Measurements from ENCODE around the gene RFC5.
A peak's percentile ranks its signal among the peaks of the same experiment; 100 is the strongest.

Gene RFC5

DNA sequence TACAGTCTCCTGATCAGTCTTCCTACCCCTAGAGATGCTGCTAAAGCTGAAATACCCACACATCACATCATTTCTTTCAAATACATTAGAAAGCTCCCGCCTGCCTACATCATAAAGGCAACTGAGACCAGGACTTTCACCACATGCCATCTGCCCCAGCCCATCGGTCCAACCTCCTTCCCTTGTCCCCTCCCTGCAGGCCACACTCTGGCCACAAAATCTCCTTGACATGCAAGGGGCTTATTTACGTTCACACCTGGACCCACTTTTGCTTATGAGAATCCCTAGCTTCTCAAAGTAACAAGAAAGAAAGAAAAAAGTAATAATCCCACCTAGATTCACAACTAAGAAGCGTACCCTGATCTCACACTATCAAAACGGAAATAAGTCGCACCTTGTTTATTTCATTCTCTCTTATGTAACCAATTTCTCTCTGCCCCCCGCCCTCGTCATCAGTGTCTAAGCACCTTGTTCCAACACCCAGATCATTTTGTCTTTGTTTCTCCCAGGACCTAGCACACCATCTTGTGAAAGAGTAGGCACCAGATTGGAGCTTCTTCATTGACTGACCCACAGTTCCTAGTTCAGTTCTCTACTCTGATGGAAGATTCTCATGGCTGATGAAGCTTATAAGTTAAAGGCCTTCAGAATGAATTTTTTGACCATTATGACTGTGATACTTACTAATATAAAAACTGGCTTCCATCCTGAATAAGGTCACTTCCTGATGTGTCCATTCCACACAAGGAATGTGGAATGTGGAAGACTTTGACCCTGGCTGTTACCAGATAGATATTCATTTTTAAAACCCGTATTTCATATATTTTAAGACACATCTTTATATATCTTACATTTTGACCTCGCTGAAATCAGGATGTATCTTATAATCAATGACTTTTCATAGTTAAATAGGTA lies 36.8 kb downstream of the RFC5 start:
- peaks cover 10 to 22% of the 10 kb centered on the region in 2 donors for H3K36me3 ChIP-seq (ENCODE audit: control insufficient read depth in 1 of 2, insufficient read depth in 2 of 2, low read length in 2 of 2)
- H3K4me3 ChIP-seq (ENCODE audit: low read depth in 1 of 2, low read length in 2 of 2): peak overlapping the region in 1 of 2 donors; percentile 4
- peak overlapping the region; percentile 77 for H3K27ac ChIP-seq (ENCODE audit: low read length)
- peaks cover 24 to 26% of the 10 kb centered on the region in 2 donors for H3K4me1 ChIP-seq (ENCODE audit: control insufficient read depth in 1 of 2, insufficient read depth in 2 of 2, low read length in 2 of 2)
- no peaks in the 10 kb centered on the region for H3K9me3 ChIP-seq (ENCODE audit: control insufficient read depth in 1 of 2, low read length in 2 of 2)
- no peaks in the 10 kb centered on the region for H3K27me3 ChIP-seq (ENCODE audit: low read depth, low read length)

DNA sequence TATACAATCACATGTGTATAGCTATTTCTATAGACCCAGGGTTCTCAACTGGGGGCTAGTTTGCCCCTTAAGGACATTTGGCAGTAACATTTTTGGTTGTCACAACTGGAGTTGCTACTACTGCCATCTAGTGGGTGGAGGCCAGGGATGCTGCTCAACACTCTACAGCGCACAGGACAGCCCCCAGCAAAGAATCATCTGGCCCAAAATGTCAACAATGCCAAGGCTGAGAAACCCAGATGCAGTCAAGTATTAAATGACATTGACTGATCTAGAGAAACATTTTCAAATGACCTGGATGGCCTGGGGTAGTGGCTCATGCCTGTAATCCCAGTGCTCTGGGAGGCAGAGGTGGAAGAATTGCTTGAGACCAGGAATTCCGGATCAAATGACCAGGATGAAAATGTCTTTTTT lies 38.6 kb downstream of the RFC5 start:
- Histone ChIP-seq H3K36me3 (ENCODE audit: control insufficient read depth in 1 of 2, insufficient read depth in 2 of 2, low read length in 2 of 2) (peaks cover 4 to 13% of the 10 kb centered on the region in 2 donors), H3K9me3 (ENCODE audit: control insufficient read depth in 1 of 2, low read length in 2 of 2) (no peaks in the 10 kb centered on the region), H3K27ac (ENCODE audit: low read length) (no peak overlapping the region), H3K4me3 (ENCODE audit: low read depth in 1 of 2, low read length in 2 of 2) (no peak overlapping the region), H3K27me3 (ENCODE audit: low read depth, low read length) (no peaks in the 10 kb centered on the region), H3K4me1 (ENCODE audit: control insufficient read depth in 1 of 2, insufficient read depth in 2 of 2, low read length in 2 of 2) (peaks cover 28 to 29% of the 10 kb centered on the region in 2 donors)

DNA sequence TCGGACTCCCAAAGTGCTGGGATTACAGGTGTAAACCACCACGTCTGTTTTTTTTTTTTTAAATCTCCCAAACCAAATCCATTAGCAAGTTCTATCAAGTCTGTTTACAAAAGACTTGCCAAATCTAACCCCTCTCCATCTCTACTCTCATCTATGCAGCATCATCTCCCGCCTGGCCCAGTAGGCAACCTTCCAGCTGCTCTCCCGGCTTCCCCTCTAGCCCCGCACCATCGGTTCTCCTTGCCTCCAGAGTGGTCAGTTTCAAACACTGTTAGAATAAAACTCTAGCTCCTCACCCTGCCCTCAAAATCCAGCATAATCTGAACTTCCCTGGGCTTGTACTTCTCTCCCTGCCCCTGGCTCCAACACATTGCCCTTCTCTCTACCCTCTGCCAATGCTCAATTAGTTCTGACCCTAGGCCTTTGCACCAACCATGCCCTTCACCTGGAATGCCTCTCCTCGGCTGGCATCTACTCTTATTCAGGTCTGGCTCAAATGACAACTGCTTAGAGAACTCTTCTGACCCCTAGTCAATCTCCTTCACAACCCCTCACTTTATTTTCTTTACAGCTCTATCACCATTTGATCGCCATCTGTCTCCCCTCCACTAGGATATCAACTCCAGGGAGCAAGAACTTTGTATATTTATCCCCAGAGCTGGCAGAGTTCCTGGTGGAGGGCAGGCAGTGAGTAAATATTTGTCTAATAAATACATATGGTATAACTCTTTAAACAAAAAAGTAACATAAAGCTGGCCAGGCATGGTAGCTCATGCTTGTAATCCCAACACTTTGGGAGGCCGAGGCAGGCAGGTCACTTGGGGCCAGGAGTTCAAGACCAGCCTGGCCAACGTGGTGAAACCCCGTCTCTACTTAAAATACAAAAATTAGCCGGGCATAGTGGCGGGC lies 39.6 kb downstream of the RFC5 start:
- Histone ChIP-seq H3K27ac (ENCODE audit: low read length) (no peak overlapping the region), H3K4me1 (ENCODE audit: control insufficient read depth in 1 of 2, insufficient read depth in 2 of 2, low read length in 2 of 2) (peaks cover 28 to 29% of the 10 kb centered on the region in 2 donors), H3K4me3 (ENCODE audit: low read depth in 1 of 2, low read length in 2 of 2) (no peak overlapping the region), H3K27me3 (ENCODE audit: low read depth, low read length) (no peaks in the 10 kb centered on the region), H3K9me3 (ENCODE audit: control insufficient read depth in 1 of 2, low read length in 2 of 2) (no peaks in the 10 kb centered on the region), H3K36me3 (ENCODE audit: control insufficient read depth in 1 of 2, insufficient read depth in 2 of 2, low read length in 2 of 2) (peaks cover 3 to 4% of the 10 kb centered on the region in 2 donors)

DNA sequence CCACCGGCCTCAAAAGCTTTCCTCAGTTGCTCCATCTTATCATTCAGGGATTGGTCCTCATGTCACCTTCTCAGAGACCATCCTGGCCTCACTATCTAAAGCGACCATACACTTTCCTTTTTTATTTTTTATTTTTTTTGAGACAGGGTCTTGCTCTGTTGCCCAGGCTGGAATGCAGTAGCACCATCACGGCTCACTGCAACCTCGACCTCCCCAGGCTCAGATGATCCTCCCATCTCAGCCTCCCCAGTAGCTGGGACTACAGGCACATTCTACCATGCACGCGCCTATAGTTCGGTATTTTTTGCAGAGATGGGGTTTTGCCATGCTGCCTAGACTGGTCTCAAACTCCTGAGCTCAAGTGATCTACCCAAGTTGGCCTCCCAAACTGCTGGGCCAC lies 41.7 kb downstream of the RFC5 start:
- peaks cover 14 to 17% of the 10 kb centered on the region in 2 donors for H3K4me1 ChIP-seq (ENCODE audit: control insufficient read depth in 1 of 2, insufficient read depth in 2 of 2, low read length in 2 of 2)
- no peak overlapping the region for H3K4me3 ChIP-seq (ENCODE audit: low read depth in 1 of 2, low read length in 2 of 2)
- H3K9me3 ChIP-seq (ENCODE audit: control insufficient read depth in 1 of 2, low read length in 2 of 2): no peaks in the 10 kb centered on the region
- no peak overlapping the region for H3K27ac ChIP-seq (ENCODE audit: low read length)
- H3K36me3 ChIP-seq (ENCODE audit: control insufficient read depth in 1 of 2, insufficient read depth in 2 of 2, low read length in 2 of 2): no peaks in the 10 kb centered on the region
- H3K27me3 ChIP-seq (ENCODE audit: low read depth, low read length): no peaks in the 10 kb centered on the region

DNA sequence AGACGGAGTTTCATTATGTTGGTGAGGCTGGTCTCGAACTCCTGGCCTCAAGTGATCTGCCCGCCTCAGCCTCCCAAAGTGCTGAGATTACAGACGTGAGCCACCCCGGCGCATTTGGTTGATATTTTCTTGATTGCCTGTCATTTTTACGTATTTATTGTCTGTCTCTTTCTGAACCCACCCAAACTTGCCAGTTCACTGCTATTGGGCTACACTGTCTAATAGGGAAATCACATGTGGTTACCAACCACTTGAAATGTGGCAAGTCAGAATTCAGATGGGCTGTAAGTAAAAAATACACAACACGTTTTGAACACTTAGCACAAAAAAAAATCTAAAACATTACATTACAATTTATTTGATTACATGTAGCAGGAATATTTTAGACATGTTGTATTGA lies 42.4 kb downstream of the RFC5 start:
- H3K27ac ChIP-seq (ENCODE audit: low read length): peak overlapping the region; percentile 90

DNA sequence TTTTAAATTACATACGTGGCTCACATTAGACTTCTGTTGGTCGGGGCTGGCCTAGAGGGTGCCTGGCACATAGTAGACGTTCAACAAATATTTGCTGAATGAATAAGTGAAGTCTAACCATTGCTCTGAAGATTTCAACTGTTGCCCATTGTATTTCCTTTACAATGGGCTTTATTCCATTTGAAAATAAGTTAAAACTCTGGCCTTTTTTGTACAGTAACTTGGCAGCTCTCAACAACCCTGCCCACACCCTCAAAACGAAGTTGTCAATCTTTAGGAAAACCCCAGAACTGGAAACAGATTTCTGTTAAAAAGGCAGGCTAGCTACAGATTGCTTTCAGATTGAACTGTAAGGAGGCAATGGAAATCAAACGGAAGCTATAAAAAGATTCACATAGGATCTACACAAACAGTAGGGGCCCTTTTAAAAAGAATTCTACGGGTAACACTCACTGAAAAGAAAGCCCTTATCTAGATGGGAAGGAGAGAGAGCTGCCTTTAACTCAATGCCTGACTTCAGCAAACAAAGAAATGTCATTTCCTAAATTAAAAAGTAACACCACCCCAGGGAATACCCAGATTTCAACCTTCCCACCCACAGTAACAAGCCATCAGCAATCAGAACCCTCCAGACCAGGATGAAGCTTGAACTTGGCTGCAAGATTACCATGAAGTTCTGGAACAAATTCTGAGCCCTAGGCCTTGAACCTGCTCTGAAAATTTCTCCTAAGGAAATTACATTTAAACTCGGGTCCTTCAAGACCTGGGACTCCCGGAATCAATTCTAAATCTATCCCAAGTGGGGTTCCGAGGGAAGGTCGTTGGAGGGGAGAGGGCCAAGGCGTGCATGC lies 43.1 kb downstream of the RFC5 start:
- H3K4me3 ChIP-seq (ENCODE audit: low read depth in 1 of 2, low read length in 2 of 2): peak overlapping the region; percentile 63 to 65
- H3K4me1 ChIP-seq (ENCODE audit: control insufficient read depth in 1 of 2, insufficient read depth in 2 of 2, low read length in 2 of 2): peaks cover 13 to 24% of the 10 kb centered on the region in 2 donors

More for the DNA sequence above, 42.4 kb downstream of the RFC5 start:
- Histone ChIP-seq H3K4me3 (ENCODE audit: low read depth in 1 of 2, low read length in 2 of 2) (no peak overlapping the region), H3K27me3 (ENCODE audit: low read depth, low read length) (no peaks in the 10 kb centered on the region), H3K36me3 (ENCODE audit: control insufficient read depth in 1 of 2, insufficient read depth in 2 of 2, low read length in 2 of 2) (no peaks in the 10 kb centered on the region), H3K9me3 (ENCODE audit: control insufficient read depth in 1 of 2, low read length in 2 of 2) (no peaks in the 10 kb centered on the region), H3K4me1 (ENCODE audit: control insufficient read depth in 1 of 2, insufficient read depth in 2 of 2, low read length in 2 of 2) (peaks cover 9 to 19% of the 10 kb centered on the region in 2 donors)

DNA sequence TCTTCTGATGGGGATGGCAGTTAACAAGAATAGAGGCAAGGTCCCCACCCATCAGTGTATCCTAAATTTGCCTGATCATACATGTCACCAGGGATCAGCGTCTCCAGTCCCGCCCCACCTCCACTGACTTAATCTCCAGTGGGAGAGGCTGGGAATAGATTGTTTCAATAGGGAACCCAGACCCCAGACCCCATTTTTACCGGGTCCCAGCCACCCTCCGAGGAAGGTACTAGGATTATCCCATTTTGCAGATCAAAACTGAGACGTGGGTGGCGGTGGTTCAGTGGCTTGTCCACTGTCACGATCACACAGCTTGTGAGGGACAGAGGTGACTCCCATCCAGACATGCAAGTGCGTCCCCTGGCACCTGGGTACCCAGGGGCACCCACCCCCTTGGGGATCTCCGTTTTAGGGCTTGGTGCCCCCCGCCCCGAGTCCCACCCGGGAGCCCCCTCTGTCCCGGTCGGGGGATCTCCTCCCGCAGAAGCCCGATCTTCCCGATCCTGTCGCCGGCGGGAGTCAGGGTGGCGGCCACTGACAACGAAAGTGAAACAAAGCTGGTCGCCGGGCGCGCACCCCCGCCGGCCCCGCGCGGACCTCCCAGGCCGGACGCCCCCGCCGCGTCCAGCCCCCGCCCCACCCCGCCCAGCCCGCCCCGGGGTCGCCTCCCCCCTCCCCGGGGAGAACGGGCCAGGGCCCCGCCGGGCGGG lies 44.0 kb downstream of the RFC5 start:
- Histone ChIP-seq H3K4me1 (ENCODE audit: control insufficient read depth in 1 of 2, insufficient read depth in 2 of 2, low read length in 2 of 2) (peaks cover 13 to 24% of the 10 kb centered on the region in 2 donors), H3K9me3 (ENCODE audit: control insufficient read depth in 1 of 2, low read length in 2 of 2) (no peaks in the 10 kb centered on the region), H3K27ac (ENCODE audit: low read length) (peak overlapping the region; percentile 90), H3K4me3 (ENCODE audit: low read depth in 1 of 2, low read length in 2 of 2) (peak overlapping the region; percentile 63 to 65), H3K36me3 (ENCODE audit: control insufficient read depth in 1 of 2, insufficient read depth in 2 of 2, low read length in 2 of 2) (no peaks in the 10 kb centered on the region), H3K27me3 (ENCODE audit: low read depth, low read length) (no peaks in the 10 kb centered on the region)

More for the DNA sequence above, 43.1 kb downstream of the RFC5 start:
- H3K9me3 ChIP-seq (ENCODE audit: control insufficient read depth in 1 of 2, low read length in 2 of 2): no peaks in the 10 kb centered on the region
- no peaks in the 10 kb centered on the region for H3K27me3 ChIP-seq (ENCODE audit: low read depth, low read length)
- no peaks in the 10 kb centered on the region for H3K36me3 ChIP-seq (ENCODE audit: control insufficient read depth in 1 of 2, insufficient read depth in 2 of 2, low read length in 2 of 2)
- peak overlapping the region; percentile 90 for H3K27ac ChIP-seq (ENCODE audit: low read length)

DNA sequence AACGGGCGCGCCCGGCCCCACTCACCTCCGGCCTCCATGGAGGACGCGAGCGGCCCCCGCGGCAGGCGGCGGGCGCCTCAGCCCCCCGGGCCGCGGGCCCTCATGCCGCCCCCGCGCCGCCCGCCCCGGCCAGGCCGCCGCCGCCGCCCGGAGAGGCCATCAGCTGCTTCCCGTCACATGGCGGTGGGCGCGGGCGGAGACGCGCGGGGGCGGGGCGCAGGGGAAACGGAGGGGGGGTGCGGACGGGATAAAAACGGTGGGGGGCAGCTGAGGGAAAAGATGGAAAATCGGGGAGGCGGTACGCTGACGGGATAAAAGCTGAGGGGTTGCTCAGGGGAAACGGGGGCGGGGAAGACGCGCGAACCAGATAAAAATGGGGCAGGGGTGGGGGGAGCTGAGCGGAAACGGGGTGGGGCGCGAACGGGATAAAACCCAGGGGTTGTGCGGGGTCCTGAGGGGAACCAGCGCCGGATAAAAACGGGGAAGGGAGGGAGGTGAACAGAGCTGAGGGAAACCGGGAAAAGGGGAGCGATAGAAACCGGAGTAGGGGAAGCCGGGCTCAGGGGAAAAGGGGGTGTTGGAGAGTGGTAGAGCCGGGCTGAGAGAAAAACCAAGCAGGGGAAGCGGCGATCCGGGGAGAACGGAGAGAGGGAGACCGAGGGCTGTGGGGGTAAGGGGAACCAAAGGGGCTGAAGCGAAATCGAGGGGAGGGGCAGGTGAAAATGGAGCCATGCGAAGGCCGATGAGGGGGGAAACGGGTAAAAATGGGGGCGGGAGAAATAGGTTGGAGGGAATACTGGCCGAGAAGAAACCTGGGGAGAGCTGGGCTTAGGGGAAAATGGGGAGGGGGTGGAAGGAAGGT lies 44.7 kb downstream of the RFC5 start, which contains the start of gene WSB2:
WSB2 (minus strand) TSS at position 169 of the 862 bp plus-strand sequence; CDS start at position 38, 131 bp downstream.
- Histone ChIP-seq H3K9me3 (ENCODE audit: control insufficient read depth in 1 of 2, low read length in 2 of 2) (no peaks in the 10 kb centered on the region), H3K4me1 (ENCODE audit: control insufficient read depth in 1 of 2, insufficient read depth in 2 of 2, low read length in 2 of 2) (peaks cover 10 to 17% of the 10 kb centered on the region in 2 donors)

DNA sequence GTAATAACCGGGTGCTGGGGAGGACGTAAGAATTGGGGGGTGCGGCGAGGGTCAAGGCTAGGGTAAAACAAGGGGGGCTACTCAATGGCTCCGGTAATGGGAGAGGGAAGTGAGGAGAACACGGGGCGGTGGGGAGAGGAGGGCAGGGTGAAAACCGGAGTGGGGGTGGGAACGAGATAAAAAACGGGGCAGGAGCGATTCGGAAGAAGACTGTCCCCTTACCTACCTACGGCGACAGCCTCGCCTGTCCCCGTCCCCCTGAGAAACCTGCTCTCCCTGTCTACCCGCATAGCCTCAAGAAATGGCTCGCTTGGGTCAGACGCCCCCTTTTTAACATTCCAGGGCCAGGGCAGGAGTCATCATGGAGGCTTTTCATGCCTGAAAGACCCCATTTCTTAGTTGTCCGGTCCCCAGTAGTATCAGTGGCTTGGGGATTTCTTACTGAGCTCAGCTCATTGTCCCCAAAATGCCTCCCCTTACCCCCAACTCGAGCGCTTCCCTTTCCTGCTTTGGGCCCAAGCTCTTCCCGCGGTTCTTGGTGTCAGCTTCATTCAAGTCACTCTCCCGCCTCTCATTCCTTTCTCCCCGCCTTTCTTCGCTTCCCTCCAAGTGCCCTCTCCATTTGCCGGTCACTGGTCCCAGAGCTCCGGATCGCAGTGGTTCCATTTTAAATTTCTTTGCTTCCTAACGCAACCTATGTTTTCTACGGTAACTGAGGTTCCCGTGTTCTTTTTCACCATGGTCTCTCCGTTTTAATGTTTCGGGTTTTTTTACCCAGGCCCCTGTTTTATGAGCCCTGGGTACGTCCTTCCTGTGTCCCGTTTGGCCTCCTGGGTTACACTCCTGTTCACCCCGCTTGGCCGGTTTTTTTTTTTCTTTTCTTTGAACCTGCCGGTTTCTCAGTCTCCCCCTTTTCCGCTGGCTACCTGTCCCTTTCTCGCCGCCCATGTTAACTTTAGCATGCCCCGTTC lies 45.7 kb downstream of the RFC5 start:
- Histone ChIP-seq H3K9me3 (ENCODE audit: control insufficient read depth in 1 of 2, low read length in 2 of 2) (no peaks in the 10 kb centered on the region), H3K27ac (ENCODE audit: low read length) (peak overlapping the region; percentile 98), H3K4me3 (ENCODE audit: low read depth in 1 of 2, low read length in 2 of 2) (peak overlapping the region; percentile 79 to 92), H3K36me3 (ENCODE audit: control insufficient read depth in 1 of 2, insufficient read depth in 2 of 2, low read length in 2 of 2) (no peaks in the 10 kb centered on the region), H3K4me1 (ENCODE audit: control insufficient read depth in 1 of 2, insufficient read depth in 2 of 2, low read length in 2 of 2) (peaks cover 10 to 13% of the 10 kb centered on the region in 2 donors), H3K27me3 (ENCODE audit: low read depth, low read length) (no peaks in the 10 kb centered on the region)

More for the DNA sequence above, 44.7 kb downstream of the RFC5 start, which contains the start of gene WSB2:
- Histone ChIP-seq H3K27me3 (ENCODE audit: low read depth, low read length) (no peaks in the 10 kb centered on the region), H3K36me3 (ENCODE audit: control insufficient read depth in 1 of 2, insufficient read depth in 2 of 2, low read length in 2 of 2) (no peaks in the 10 kb centered on the region), H3K4me3 (ENCODE audit: low read depth in 1 of 2, low read length in 2 of 2) (peak within 1 kb of the TSS; percentile 79 to 92), H3K27ac (ENCODE audit: low read length) (peak within 1 kb of the TSS; percentile 98)
